ENCODE results near the gene EPB41.

GRCh38 chr1:28976248-28976647 is 61.9 kb downstream of the EPB41 start:
- TF ChIP-seq CTCF (IDR thresholded peaks at IDR 0.05) (no peak), POLR2A (IDR thresholded peaks at IDR 0.05) (no peak)

All from Peyer's patch (tissue), 4 donors.